ENCODE data around the gene SLAMF8.

Gene SLAMF8

DNA sequence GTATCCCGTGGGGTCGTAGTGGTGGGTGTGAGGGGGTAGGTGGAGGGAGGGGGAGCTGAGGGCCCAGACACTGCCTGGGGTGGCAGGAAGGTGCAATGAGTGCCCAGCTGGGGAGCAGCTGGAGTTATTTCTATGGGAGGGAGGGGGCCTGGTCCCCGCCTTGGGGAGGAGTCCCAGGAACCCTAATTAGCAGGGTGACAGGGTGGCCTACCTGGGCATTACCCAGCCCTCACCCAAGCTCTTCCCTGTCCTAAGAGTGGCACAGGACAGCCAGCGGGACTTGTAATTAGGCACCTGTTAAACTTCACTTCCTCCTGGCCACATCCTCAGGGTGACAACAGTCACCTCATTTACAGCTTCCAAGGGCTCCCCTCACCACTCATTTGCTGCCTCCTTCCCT lies 35.9 kb downstream of the SLAMF8 start, which contains the start of gene VSIG8:
TSS of gene VSIG8 (minus strand) at position 101 of the 400 bp plus-strand sequence. CDS start 136 bp downstream, outside the sequence.
- DNase-seq (ENCODE audit: insufficient read length, low spot score), result no peak
- no peak for TF ChIP-seq POU2F2 (IDR thresholded peaks at IDR 0.05; ENCODE audit: low read depth, low read length)
- TF ChIP-seq POLR2A (IDR thresholded peaks at IDR 0.05; ENCODE audit: low read depth, low read length), result no peak
- no peak for TF ChIP-seq TAF1 (IDR thresholded peaks at IDR 0.05; ENCODE audit: low read depth, low read length)
- FAIRE-seq, result no peak

- TF ChIP-seq POLR2AphosphoS5 (IDR thresholded peaks at IDR 0.05; ENCODE audit: low read depth, low read length) (no peak), PAX5 (IDR thresholded peaks at IDR 0.05; ENCODE audit: insufficient read depth, low read length, severe bottlenecking) (no peak), POLR2A (IDR thresholded peaks at IDR 0.05; ENCODE audit: low read depth, low read length) (no peak), POU2F2 (IDR thresholded peaks at IDR 0.05; ENCODE audit: low read depth, low read length) (no peak), TAF1 (IDR thresholded peaks at IDR 0.05; ENCODE audit: low read depth, low read length) (no peak), SPI1 (IDR thresholded peaks at IDR 0.05; ENCODE audit: low read depth, low read length) (no peak)
- no peak for FAIRE-seq
- DNase-seq (ENCODE audit: insufficient read length, low spot score), result no peak
Measured at GRCh38 chr1:159864262-159864661, 37.6 kb downstream of the SLAMF8 start.

DNA sequence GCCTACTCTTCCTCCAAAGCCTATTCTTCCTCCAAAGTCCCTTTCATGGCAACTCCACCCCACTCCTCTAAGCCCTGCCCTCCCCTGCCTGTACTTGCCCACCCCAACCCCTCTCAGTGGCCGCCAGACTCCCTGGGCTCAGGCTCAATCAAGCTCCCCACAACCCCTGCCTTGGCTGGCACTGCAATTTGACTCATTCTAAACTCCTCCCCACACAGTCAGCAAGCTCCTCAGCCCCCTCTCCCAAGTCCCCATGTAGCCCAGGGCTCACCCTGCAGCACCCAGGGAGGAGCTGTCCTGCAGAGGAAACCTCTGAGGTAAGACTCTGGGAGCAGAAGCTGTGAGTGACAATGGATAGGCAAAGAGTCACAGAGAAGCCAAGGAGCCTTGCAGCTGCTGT lies 39.4 kb downstream of the SLAMF8 start:
- FAIRE-seq, result no peak
- no peak for DNase-seq (ENCODE audit: insufficient read length, low spot score)
- TF ChIP-seq SPI1 (IDR thresholded peaks at IDR 0.05; ENCODE audit: low read depth, low read length) (no peak), POU2F2 (IDR thresholded peaks at IDR 0.05; ENCODE audit: low read depth, low read length) (no peak), POLR2A (IDR thresholded peaks at IDR 0.05; ENCODE audit: low read depth, low read length) (no peak), POLR2AphosphoS5 (IDR thresholded peaks at IDR 0.05; ENCODE audit: low read depth, low read length) (no peak), TAF1 (IDR thresholded peaks at IDR 0.05; ENCODE audit: low read depth, low read length) (no peak), PAX5 (IDR thresholded peaks at IDR 0.05; ENCODE audit: insufficient read depth, low read length, severe bottlenecking) (no peak)

GRCh38 chr1:159866905-159867663 lies 40.4 kb downstream of the SLAMF8 start:
- DNase-seq (ENCODE audit: insufficient read length, low spot score), result no peak
- no peak for FAIRE-seq
- no peak for TF ChIP-seq POU2F2 (IDR thresholded peaks at IDR 0.05; ENCODE audit: low read depth, low read length)
- no peak for TF ChIP-seq TAF1 (IDR thresholded peaks at IDR 0.05; ENCODE audit: low read depth, low read length)
- no peak for TF ChIP-seq POLR2A (IDR thresholded peaks at IDR 0.05; ENCODE audit: low read depth, low read length)
- no peak for TF ChIP-seq PAX5 (IDR thresholded peaks at IDR 0.05; ENCODE audit: insufficient read depth, low read length, severe bottlenecking)
- no peak for TF ChIP-seq SPI1 (IDR thresholded peaks at IDR 0.05; ENCODE audit: low read depth, low read length)
- TF ChIP-seq POLR2AphosphoS5 (IDR thresholded peaks at IDR 0.05; ENCODE audit: low read depth, low read length), result no peak

- TF ChIP-seq SPI1 (IDR thresholded peaks at IDR 0.05; ENCODE audit: low read depth, low read length) (no peak), POU2F2 (IDR thresholded peaks at IDR 0.05; ENCODE audit: low read depth, low read length) (no peak), PAX5 (IDR thresholded peaks at IDR 0.05; ENCODE audit: insufficient read depth, low read length, severe bottlenecking) (no peak)
- no peak for DNase-seq (ENCODE audit: insufficient read length, low spot score)
- FAIRE-seq, result no peak
Measured at GRCh38 chr1:159867664-159868026, 41.0 kb downstream of the SLAMF8 start.

- FAIRE-seq, result no peak
Measured at GRCh38 chr1:159868766-159869165, 42.1 kb downstream of the SLAMF8 start.

GRCh38 chr1:159869173-159869572 lies 42.5 kb downstream of the SLAMF8 start:
- FAIRE-seq, result no peak
- TF ChIP-seq PAX5 (IDR thresholded peaks at IDR 0.05; ENCODE audit: insufficient read depth, low read length, severe bottlenecking) (no peak), POLR2AphosphoS5 (IDR thresholded peaks at IDR 0.05; ENCODE audit: low read depth, low read length) (no peak)
- no peak for DNase-seq (ENCODE audit: insufficient read length, low spot score)

More at GRCh38 chr1:159868766-159869165, 42.1 kb downstream of the SLAMF8 start:
- TF ChIP-seq POU2F2 (IDR thresholded peaks at IDR 0.05; ENCODE audit: low read depth, low read length) (no peak), SPI1 (IDR thresholded peaks at IDR 0.05; ENCODE audit: low read depth, low read length) (no peak), POLR2A (IDR thresholded peaks at IDR 0.05; ENCODE audit: low read depth, low read length) (no peak), PAX5 (IDR thresholded peaks at IDR 0.05; ENCODE audit: insufficient read depth, low read length, severe bottlenecking) (no peak), TAF1 (IDR thresholded peaks at IDR 0.05; ENCODE audit: low read depth, low read length) (no peak), POLR2AphosphoS5 (IDR thresholded peaks at IDR 0.05; ENCODE audit: low read depth, low read length) (no peak)
- DNase-seq (ENCODE audit: insufficient read length, low spot score), result no peak

DNA sequence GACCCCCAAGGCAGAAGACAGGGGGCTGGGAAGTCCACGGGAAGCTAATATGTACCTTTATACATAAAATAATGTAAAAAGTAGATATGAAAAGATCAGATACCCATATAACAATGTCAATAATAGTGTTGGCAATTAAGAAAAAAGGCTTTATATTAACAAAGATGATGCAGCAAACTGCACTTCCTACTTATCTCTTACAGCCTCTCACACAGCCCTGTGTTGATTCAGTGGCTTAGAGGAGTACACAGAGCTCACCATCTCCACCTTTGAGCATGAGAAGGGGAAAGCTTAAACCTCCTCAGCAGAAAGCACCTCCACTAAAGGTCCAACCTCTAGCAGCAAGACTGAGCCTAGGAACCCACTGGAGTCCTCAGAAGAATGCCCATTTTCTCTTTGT lies 42.9 kb downstream of the SLAMF8 start:
- FAIRE-seq, result no peak
- TF ChIP-seq POU2F2 (IDR thresholded peaks at IDR 0.05; ENCODE audit: low read depth, low read length) (no peak), SPI1 (IDR thresholded peaks at IDR 0.05; ENCODE audit: low read depth, low read length) (no peak), TAF1 (IDR thresholded peaks at IDR 0.05; ENCODE audit: low read depth, low read length) (no peak), POLR2AphosphoS5 (IDR thresholded peaks at IDR 0.05; ENCODE audit: low read depth, low read length) (no peak), PAX5 (IDR thresholded peaks at IDR 0.05; ENCODE audit: insufficient read depth, low read length, severe bottlenecking) (no peak), POLR2A (IDR thresholded peaks at IDR 0.05; ENCODE audit: low read depth, low read length) (no peak)
- DNase-seq (ENCODE audit: insufficient read length, low spot score), result no peak

DNA sequence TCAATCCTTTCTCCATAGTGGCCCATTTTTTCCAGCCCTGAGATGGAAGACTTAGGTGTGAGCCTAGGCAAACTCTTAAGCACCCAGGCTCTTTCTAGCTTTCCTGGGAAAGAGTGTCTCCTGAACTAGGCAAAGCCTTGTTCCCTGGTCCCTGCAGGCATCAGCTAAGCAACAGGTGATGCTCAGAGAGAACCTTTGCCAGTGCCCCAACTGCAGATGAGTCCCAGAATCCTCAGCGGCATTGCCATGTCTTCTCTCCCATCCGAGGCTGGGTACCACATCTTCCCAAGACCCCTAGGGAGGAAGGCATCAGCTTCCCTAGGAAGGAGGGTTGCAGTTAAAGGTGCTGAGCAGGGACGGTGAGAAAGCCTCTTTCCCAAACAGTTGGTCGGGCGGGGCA lies 44.0 kb downstream of the SLAMF8 start:
- TF ChIP-seq PAX5 (IDR thresholded peaks at IDR 0.05; ENCODE audit: insufficient read depth, low read length, severe bottlenecking), result no peak
- TF ChIP-seq POU2F2 (IDR thresholded peaks at IDR 0.05; ENCODE audit: low read depth, low read length), result no peak
- no peak for TF ChIP-seq TAF1 (IDR thresholded peaks at IDR 0.05; ENCODE audit: low read depth, low read length)
- TF ChIP-seq SPI1 (IDR thresholded peaks at IDR 0.05; ENCODE audit: low read depth, low read length), result no peak
- no peak for TF ChIP-seq POLR2AphosphoS5 (IDR thresholded peaks at IDR 0.05; ENCODE audit: low read depth, low read length)
- no peak for TF ChIP-seq POLR2A (IDR thresholded peaks at IDR 0.05; ENCODE audit: low read depth, low read length)

DNA sequence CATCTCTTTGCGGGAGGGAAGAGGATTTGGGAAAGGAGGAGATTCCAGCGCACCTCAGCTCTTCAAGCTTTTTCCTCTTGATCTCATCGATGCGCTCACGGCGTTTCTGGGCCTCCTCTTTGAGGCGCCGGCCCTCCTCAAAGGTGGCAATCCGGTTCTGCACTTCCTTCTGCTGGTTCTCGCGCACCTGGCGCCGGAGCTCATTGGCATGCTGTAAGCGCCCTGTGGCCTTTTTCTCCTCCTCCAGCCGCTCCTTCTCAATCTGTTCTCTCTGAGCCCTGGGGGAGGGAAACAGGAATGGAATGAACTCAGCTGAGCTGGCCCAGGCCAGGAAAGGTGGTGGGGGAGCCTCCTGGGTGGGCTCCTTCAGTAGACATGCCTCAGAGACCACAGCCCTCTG lies 46.2 kb downstream of the SLAMF8 start:
- no peak for DNase-seq (ENCODE audit: insufficient read length, low spot score)
- TF ChIP-seq SPI1 (IDR thresholded peaks at IDR 0.05; ENCODE audit: low read depth, low read length) (no peak), POLR2AphosphoS5 (IDR thresholded peaks at IDR 0.05; ENCODE audit: low read depth, low read length) (no peak), POLR2A (IDR thresholded peaks at IDR 0.05; ENCODE audit: low read depth, low read length) (no peak), PAX5 (IDR thresholded peaks at IDR 0.05; ENCODE audit: insufficient read depth, low read length, severe bottlenecking) (no peak), TAF1 (IDR thresholded peaks at IDR 0.05; ENCODE audit: low read depth, low read length) (no peak), POU2F2 (IDR thresholded peaks at IDR 0.05; ENCODE audit: low read depth, low read length) (no peak)
- FAIRE-seq, result no peak

More for the DNA sequence above, 44.0 kb downstream of the SLAMF8 start:
- no peak for FAIRE-seq
- no peak for DNase-seq (ENCODE audit: insufficient read length, low spot score)

Data from GM12891 (cell line).